OCI-LY3 (cell line): ENCODE data around the gene TMEM74B.

Experiments used
- H2AFZ ChIP-seq: fragments of 200-600, 300-600 bp; shearing (Covaris generic); 2 replicates; pipeline ENCODE4 v1.6.0; 2014; ENCODE audit warnings: antibody characterized with exemption, low read depth, low read length
- H3K27ac ChIP-seq: fragments of 200-600, 300-600 bp; sonication (generic); 2 replicates; pipeline ENCODE4 v1.5.1; 2014; ENCODE audit warnings: mild to moderate bottlenecking, low read length, moderate library complexity, mixed read lengths
- H3K27me3 ChIP-seq: fragments of 200-600, 300-600 bp; sonication (generic); 2 replicates; pipeline ENCODE4 v1.6.1; 2014; ENCODE audit warnings: low read depth, low read length, mixed read lengths
- H3K36me3 ChIP-seq: fragments of 200-600, 300-600 bp; sonication (generic); replicated peaks from 2 replicates; pipeline ENCODE3; 2014; ENCODE audit warnings: low read depth, low read length, mixed read lengths
- H3K4me1 ChIP-seq: fragments of 300-600, 200-600 bp; sonication (generic); 2 replicates; pipeline ENCODE4 v1.6.1; 2014; ENCODE audit warnings: low read length, mixed read lengths
- H3K4me2 ChIP-seq: fragments of 200-600, 300-600 bp; sonication (generic); 2 replicates; pipeline ENCODE4 v1.6.1; 2014; ENCODE audit warnings: low read length, mixed read lengths
- H3K4me3 ChIP-seq: fragments of 300-600, 200-600 bp; sonication (generic); 2 replicates; pipeline ENCODE4 v1.5.1; 2014; ENCODE audit warnings: antibody characterized with exemption, mild to moderate bottlenecking, low read length, moderate library complexity
- H3K79me2 ChIP-seq: fragments of 300-600, 200-600 bp; shearing (Covaris generic); 2 replicates; pipeline ENCODE4 v1.6.1; 2014; ENCODE audit warnings: mild to moderate bottlenecking, low read length, mixed read lengths
- H3K9ac ChIP-seq: fragments of 300-600, 200-600 bp; shearing (Covaris generic); 2 replicates; pipeline ENCODE4 v1.6.0; 2014; ENCODE audit warnings: mild to moderate bottlenecking, low read length, moderate library complexity
- H3K9me3 ChIP-seq: fragments of 200-600, 300-600 bp; shearing (Covaris generic); 2 replicates; pipeline ENCODE4 v1.6.1; 2014; ENCODE audit warnings: low read length, mixed read lengths; ENCODE audit not compliant: insufficient read depth
- H4K20me1 ChIP-seq: fragments of 200-600, 300-600 bp; sonication (generic); 2 replicates; pipeline ENCODE4 v1.6.1; 2016; ENCODE audit warnings: low read length, mixed read lengths; ENCODE audit not compliant: insufficient read depth
- CTCF ChIP-seq: fragments of 200-600, 300-600 bp; sonication (generic); IDR thresholded peaks from 2 replicates; pipeline ENCODE4 v1.5.1; 2014; ENCODE audit warnings: antibody characterized with exemption, low read length, low read depth
- EZH2phosphoT487 ChIP-seq: fragments of 200-600 bp; shearing (Covaris generic); IDR thresholded peaks from 2 replicates; pipeline ENCODE4 v1.6.1; 2018; ENCODE audit warnings: antibody characterized with exemption, mixed run types, low read depth

The TMEM74B gene

GRCh38 chr20:1205802-1206201 lies 21.0 kb upstream of the TMEM74B start:
- Histone ChIP-seq H3K4me1 (no peaks in the 10 kb centered on the region), H3K36me3 (no peaks in the 10 kb centered on the region), H4K20me1 (no peaks in the 10 kb centered on the region), H3K79me2 (no peaks in the 10 kb centered on the region), H2AFZ (no peak overlapping the region), H3K27ac (no peak overlapping the region), H3K9me3 (no peaks in the 10 kb centered on the region), H3K9ac (no peak overlapping the region), H3K27me3 (peaks cover 20% of the 10 kb centered on the region), H3K4me2 (no peak overlapping the region), H3K4me3 (no peak overlapping the region)
- TF ChIP-seq CTCF (no peak), EZH2phosphoT487 (no peak)

GRCh38 chr20:1204576-1204975 lies 19.8 kb upstream of the TMEM74B start:
- H3K36me3 ChIP-seq: no peaks in the 10 kb centered on the region
- no peaks in the 10 kb centered on the region for H3K4me1 ChIP-seq
- TF ChIP-seq CTCF: no peak
- no peak for TF ChIP-seq EZH2phosphoT487
- no peak overlapping the region for H2AFZ ChIP-seq
- H4K20me1 ChIP-seq: no peaks in the 10 kb centered on the region
- no peak overlapping the region for H3K9ac ChIP-seq
- H3K27me3 ChIP-seq: peaks cover 14% of the 10 kb centered on the region
- H3K79me2 ChIP-seq: no peaks in the 10 kb centered on the region
- H3K4me3 ChIP-seq: no peak overlapping the region
- H3K4me2 ChIP-seq: no peak overlapping the region
- H3K9me3 ChIP-seq: no peaks in the 10 kb centered on the region
- no peak overlapping the region for H3K27ac ChIP-seq

- H3K36me3 ChIP-seq: no peaks in the 10 kb centered on the region
- no peaks in the 10 kb centered on the region for H4K20me1 ChIP-seq
- TF ChIP-seq EZH2phosphoT487 (no peak), CTCF (no peak)
- H3K4me2 ChIP-seq: no peak overlapping the region
- no peak overlapping the region for H3K27ac ChIP-seq
- H3K4me1 ChIP-seq: no peaks in the 10 kb centered on the region
- no peak overlapping the region for H3K9ac ChIP-seq
- no peaks in the 10 kb centered on the region for H3K9me3 ChIP-seq
- H3K27me3 ChIP-seq: peaks cover 10% of the 10 kb centered on the region
- H3K79me2 ChIP-seq: no peaks in the 10 kb centered on the region
- H3K4me3 ChIP-seq: no peak overlapping the region
- no peak overlapping the region for H2AFZ ChIP-seq
Measured at GRCh38 chr20:1204113-1204512, 19.3 kb upstream of the TMEM74B start.

GRCh38 chr20:1203630-1204029 lies 18.8 kb upstream of the TMEM74B start:
- Histone ChIP-seq H3K9ac (no peak overlapping the region), H4K20me1 (no peaks in the 10 kb centered on the region), H3K79me2 (no peaks in the 10 kb centered on the region), H3K4me1 (no peaks in the 10 kb centered on the region), H3K4me3 (no peak overlapping the region), H3K27me3 (peaks cover 7% of the 10 kb centered on the region), H3K36me3 (no peaks in the 10 kb centered on the region), H3K9me3 (no peaks in the 10 kb centered on the region), H3K4me2 (no peak overlapping the region), H3K27ac (no peak overlapping the region), H2AFZ (no peak overlapping the region)
- TF ChIP-seq CTCF: no peak
- TF ChIP-seq EZH2phosphoT487: no peak
